IPS-18c (cell line): ENCODE results near the gene LRRC63.

ENCODE experiments used
- H3K4me3 ChIP-seq: 2 replicates; pipeline ENCODE4 v1.7.0; 2013; ENCODE audit warnings: low read depth, mild to moderate bottlenecking, low read length, moderate library complexity; ENCODE audit not compliant: insufficient read depth
- H3K9me3 ChIP-seq: one replicate; pipeline ENCODE4 v1.6.1; 2013; ENCODE audit warnings: mild to moderate bottlenecking, low read length, moderate library complexity; ENCODE audit not compliant: control insufficient read depth, insufficient read depth

The LRRC63 gene

DNA sequence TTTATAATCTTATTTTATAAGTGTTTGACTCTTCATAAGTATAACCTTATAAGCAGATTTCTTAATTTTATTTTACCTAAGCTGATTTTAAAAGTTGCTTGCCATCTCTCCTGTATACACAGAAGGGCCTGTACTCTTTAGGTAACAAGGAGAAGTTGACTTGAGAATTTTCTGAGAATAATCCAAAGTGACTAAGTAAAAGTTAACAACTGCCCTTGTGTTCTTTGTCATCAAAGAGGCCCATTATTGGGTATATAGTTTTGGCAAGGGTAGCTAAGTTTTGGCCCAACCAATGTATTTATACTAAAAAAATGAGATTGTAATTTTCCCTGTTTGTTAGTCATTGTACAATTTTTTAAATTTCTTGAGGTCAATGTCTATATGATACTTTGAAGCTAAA lies 32.9 kb upstream of the LRRC63 start:
- no peak overlapping the region for H3K4me3 ChIP-seq
- no peaks in the 10 kb centered on the region for H3K9me3 ChIP-seq

DNA sequence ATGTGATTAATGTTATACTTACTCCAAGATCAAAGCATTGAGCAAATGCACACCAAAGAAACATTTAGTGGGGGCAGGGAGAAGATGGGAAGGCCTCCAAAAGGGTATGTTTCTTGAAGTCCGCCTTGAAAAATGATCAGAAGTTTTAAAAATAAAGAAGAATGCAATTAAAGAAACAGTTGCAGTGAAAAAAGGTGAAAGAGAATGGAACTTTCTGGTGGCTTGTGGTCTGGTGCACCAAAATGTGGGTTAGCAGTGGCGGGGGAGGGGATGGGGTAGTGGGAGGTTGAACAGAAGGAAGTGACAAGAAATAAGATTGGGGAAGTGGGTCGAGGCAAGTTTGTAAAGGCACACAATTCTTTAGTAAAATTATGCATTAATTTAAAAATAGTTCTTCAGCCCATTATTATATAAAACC lies 32.2 kb upstream of the LRRC63 start:
- Histone ChIP-seq H3K9me3 (no peaks in the 10 kb centered on the region), H3K4me3 (no peak overlapping the region)

DNA sequence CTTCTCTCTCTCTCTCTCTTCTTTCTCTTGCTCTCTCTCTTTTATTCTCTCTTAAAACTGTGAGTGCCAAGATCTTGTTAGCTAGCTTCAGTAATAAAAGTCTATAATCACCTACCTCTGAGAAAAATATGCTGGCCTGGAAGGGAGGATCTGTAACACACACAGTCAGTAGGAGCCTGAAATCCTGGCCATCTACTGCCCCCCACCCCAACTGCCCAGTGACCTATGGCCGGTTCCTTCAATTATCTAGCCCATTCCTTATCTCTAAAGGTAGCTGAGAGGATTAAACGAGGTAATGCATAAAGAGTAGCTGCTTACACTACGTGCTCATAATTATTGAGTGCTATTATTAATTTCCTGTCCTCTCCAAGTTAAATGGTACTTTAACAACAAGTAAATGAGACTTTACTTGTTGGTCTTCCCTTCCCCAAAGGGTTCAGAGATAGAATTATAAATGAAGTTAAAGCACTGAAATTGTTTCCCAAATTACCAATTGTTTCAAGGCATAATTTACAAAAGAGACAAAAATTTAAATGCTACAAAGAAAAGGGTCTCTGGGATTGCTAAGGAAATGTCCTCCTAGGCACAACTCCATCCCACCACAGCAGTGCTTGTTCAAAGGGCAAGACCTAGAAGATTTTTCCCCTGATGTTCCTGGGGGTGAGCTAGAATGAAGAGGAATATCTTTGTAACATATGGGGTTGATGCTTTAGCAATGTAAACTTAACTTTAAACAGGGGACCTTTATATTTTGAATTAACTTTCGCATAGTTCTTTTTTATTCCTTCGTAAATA lies 31.6 kb upstream of the LRRC63 start:
- no peaks in the 10 kb centered on the region for H3K9me3 ChIP-seq
- no peak overlapping the region for H3K4me3 ChIP-seq

DNA sequence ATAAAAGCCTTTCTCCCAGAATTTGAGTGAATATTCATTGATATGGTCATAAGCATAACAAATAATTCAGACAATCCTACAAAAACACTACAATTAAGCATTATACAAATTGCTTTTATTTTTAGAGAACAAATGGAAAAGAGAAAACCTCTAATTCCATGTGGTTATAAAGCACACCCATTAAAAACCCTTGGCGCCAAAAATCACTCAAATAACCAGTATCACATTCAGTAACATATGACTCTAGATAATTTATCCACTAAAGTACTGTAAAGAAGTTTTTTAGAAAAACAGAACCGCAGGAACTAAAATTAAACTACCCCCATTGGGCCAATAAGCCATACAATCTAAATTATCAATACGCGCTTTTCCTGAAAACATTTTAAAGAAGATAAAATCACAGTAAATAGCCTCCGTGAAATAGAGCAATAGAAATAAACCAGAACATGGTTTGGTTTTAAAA lies 30.3 kb upstream of the LRRC63 start:
- Histone ChIP-seq H3K4me3 (no peak overlapping the region), H3K9me3 (no peaks in the 10 kb centered on the region)

DNA sequence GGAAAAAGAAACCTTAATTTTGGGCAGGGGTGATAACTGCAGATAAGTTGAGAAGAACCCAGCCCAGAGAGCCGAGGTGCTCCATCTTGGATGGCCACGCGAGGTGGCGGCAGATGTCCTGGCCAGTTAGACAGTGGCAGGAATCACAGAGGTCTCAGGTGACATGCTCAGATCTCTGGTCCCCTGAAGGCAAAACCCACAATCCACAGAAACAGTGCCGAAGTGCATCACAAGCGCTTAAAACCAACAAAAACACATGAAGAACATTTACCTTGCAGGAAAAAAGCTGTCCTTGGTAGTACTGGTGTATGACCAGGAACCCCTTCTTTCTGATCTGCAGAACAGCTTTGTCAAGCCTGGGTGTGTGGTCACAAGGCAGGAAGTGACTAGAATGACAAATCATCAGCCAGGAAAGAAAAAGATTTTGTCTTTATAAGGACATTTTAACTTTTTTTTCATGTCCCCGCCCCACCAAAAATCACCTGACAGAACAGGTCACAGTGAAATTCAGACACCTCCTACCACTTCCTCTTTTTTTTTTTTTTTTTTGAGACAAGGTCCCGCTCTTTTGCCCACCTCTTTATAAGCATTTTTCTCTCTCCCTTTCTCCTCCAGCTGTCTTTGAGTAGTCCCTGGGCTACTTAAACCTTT lies 29.8 kb upstream of the LRRC63 start, which contains the start of gene LCP1:
Gene LCP1 (minus strand): TSS at position 338 of the 651 bp plus-strand sequence. CDS start 22,515 bp downstream, outside the sequence.
- Histone ChIP-seq H3K9me3 (no peaks in the 10 kb centered on the region), H3K4me3 (no peak within 1 kb of the TSS; the same call in 1 of the 2 replicates)

DNA sequence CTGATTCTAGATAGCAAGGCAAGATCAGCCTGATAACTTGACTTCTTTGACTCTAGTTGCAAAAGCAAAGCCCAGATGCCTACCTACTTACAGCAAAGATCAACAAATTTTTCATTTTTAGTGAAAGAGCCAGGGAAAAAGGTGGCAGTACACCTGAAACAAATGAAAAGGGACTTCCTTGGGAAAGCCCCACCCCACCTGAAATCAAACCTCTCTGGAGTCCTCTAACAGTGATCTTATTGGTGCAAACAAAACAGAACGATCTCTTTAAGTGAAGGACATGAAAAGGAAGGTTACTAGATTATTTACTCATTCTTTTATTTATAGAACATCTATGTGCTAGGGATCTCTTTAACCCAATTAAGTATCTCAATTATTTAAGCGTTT lies 29.2 kb upstream of the LRRC63 start:
- no peaks in the 10 kb centered on the region for H3K9me3 ChIP-seq
- no peak overlapping the region for H3K4me3 ChIP-seq

DNA sequence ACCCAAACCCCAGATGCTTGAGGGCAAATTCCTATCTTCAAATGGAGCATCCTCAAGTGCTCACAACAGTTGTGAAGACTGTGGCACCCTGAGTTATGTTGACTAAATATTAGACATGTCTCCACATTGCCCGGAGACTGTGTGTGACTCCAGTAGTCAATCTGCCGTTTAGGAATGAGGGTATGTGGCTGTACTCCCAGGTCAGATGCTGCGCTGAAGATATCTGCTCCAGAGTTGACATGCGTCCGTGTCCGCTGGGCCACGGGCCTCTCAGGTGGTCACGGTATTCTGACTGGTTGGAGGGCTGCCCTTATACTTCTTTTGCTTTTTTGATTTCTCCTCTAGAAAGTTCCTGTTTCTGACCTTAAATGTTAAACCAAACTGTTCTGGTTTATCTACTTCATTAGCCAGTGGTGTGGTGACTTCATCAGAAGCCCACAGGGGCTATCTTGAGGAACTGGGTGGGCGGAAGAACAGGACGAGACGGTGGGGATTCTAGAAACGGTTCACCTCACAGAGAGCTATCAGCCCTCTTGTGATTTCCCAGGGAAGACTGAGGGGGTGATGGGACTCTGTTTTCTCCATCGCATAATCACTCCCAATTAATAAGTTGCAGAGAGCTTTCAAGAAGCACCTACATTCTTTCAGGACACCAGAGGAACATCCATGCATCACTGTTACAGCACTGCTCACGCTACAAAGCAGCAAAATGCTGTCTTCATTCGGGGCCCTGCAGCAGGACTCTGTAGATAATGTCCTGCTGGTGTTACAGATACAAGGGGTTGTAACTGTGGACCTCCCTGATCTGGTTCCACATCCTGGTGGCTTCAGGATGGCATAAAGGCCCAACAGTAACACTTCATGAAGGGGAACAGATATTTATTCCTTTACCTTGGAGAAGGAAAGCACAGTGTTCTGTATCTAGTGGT lies 28.4 kb upstream of the LRRC63 start:
- Histone ChIP-seq H3K9me3 (no peaks in the 10 kb centered on the region), H3K4me3 (no peak overlapping the region)

DNA sequence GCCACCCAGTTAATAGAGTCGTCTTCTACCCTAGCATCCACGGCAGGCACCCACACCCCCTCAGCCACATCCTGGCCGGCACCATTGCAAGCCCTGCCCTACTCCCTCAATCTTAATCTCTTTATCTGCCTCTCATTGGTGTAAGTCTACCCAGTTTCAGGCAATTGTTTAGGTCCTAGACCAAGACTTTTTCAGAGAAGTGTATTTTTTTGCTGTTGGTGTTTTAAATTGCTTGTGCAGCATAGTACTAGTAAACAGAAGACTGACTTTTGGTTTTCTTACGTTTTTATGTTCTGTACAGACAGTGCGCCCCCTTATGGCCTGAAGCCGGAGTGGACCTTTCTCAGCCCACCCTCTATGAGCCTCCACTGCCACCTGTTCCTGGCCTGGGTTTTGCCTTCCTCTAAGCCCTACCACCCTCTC lies 27.4 kb upstream of the LRRC63 start:
- Histone ChIP-seq H3K9me3 (no peaks in the 10 kb centered on the region), H3K4me3 (no peak overlapping the region)

DNA sequence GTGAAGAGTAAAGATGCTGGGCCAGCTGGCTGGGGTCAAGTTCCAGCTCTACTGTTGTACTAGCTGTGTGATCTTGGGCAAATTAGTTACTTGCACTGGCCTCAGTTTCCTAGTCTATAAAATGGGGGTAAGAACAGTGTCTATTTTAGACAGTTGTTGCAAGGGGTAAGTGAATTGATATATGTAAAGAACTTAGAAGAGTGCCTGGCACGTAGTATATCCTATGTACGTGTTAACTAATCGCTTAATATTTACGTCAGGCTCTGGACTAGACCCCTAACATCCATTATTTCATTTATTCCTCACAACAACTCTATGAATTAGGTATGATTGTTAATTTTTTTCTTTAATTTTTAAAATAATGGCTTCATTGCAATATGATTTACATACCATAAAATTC lies 26.1 kb upstream of the LRRC63 start:
- H3K9me3 ChIP-seq = no peaks in the 10 kb centered on the region
- no peak overlapping the region for H3K4me3 ChIP-seq

DNA sequence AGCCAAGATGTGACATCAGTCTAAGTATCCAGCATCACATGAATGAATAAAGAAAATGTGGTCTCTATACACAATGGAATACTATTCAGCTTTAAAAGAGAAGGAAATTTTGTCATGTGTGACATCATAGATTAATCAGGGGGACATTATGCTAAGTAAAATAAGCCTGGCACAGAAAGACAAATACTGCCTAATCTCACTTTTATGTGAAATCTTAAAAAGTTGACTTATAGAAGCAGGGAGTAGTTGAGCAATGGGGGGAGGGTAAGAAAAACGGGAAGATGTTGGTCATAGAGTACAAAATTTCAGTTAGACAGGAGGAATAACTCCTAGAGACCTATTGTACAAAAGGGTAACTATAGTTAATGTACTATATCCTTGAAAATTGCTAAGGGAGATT lies 19.3 kb upstream of the LRRC63 start:
- Histone ChIP-seq H3K9me3 (no peaks in the 10 kb centered on the region), H3K4me3 (no peak overlapping the region)

DNA sequence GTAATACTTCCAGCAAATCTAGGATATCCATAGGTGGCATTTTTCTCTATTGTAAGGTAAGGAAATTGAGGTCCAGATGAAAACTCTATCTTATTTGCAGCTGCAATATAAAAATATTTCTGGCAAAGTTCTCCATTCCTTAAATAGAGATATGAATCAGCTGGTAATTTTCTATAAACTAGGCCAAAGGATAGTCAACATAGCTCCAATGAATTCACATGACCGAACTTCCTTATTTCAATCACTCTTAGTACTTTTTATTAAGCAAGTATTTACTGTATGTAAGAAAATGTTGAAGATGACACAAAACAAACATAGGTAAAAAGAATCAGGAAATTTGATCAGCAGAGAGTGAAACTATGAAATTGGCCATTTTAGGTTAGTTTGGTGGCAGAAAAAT lies 16.7 kb upstream of the LRRC63 start:
- no peaks in the 10 kb centered on the region for H3K9me3 ChIP-seq
- no peak overlapping the region for H3K4me3 ChIP-seq

DNA sequence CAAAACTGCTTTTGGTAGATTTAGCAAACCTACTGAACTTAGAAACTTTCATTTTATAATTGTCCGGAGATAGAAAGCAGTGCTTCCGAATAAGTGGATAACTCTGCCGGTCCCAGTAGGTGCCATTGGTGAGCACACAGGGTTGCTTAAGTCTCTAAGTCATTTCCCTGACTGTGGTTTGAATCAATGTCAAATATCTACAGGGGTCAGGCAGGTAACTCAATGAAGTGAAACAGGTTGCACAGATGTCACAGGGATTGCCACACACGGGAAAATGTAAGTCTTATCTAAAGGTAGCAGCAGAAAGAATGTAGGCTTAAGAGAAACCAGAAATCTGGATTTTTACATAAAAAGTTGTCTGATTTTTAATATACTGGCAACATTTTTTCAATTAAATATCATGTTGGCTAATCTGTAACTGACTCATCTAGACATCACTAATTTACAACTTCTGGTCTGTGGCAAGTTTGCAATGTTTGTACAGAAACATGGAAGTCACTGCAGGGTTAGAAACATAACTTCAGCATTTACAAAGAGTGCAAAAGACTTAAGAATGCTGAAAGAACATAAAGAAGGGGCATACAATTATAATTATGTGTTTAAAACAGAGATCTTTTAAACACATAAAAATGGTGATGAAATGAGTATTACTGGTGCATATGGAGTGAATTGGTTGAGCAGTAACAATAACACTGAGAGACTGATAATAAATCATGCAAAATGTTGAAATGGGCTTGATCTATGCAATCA lies 14.3 kb upstream of the LRRC63 start:
- H3K9me3 ChIP-seq = no peaks in the 10 kb centered on the region

DNA sequence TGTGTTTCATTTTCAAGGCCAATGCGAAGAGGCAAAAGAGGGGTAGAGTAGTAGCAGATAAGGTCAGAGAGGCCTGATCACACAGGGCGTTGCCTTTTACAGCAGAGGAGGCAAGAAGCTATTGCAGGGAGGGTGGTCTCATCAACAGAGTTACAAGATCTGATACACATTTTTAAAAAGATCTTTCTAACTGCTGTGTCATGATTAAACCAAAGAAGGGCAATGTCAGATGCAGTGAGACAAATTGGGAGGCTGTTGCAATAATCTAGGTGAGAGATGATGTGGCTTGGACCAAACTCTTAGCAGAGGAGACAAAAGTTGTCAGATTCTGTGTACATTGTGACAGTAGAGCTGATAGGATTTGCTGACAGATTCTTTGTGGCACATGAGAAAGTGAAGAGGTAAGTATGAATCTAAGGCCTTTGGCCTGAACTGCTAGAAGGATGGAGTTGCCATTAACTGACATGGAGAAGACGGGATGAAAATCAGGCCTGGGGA lies 13.0 kb upstream of the LRRC63 start:
- H3K4me3 ChIP-seq = no peak overlapping the region
- H3K9me3 ChIP-seq = peaks cover under 1% of the 10 kb centered on the region

More for the DNA sequence above, 14.3 kb upstream of the LRRC63 start:
- no peak overlapping the region for H3K4me3 ChIP-seq

DNA sequence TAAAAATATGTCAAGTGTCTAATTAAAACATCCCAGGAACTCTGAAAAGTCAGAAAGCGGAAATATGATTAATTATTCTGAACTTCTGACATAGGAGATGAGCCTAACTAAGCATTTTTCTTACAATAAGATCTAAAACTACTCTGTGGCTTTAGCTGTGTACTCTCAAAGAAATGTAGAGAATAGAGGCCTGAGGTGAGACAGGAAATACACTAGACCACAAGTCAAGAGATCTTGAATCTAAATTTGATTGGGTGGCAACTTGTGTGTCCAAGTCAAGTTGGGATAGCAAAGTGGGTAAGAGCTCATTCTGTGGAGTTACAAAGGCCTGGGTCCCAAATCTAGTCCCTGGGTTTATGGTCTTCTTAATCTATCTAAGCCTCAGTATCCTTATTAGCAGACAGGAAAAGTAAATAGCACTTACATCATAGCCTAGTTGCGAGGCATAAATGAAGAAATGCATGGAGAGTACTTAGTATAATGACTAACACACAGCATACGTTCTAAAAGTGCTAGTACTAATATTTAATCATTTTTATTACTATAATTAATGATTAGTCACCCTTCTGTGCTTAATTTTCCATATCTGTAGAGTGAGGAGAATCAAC lies 9.4 kb upstream of the LRRC63 start:
- H3K9me3 ChIP-seq = peaks cover 2% of the 10 kb centered on the region
- no peak overlapping the region for H3K4me3 ChIP-seq

DNA sequence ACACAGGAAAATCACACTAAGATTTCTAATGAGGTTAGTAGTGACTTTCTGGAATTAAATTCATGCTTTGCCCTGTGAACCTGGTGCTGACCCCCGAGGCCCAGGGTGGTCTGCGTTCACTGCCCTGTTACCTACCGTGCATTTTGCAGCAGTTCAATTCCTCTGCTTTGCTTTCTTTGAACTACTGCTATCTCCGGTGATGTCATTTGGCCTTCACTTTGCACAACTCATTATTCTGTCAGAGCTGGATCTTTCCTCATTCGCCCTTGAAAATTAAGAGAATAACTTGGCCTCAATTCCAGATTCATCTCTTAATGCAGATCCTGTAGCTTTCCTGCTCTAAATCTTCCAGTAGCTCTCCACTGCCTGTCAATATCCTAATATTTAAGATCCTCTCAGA lies 8.8 kb upstream of the LRRC63 start:
- no peak overlapping the region for H3K4me3 ChIP-seq
- H3K9me3 ChIP-seq = peaks cover 2% of the 10 kb centered on the region

DNA sequence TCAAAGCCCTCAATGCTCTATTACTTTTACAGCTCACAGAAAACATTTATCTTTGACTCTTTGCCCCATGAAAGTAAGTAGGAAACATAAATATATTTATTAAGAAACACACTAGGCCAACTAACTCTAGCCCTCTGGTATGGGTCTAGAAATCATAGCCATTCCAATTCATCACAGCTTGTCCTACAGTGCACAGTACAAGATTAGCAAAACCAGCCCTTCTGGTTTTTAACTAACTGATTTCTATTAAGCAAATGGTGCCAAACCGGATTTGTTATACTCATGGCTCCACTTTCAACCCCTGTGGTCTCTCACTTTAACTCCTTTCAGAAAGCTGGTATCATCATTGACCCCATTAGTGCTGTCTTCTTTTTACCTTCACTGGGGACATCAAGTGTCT lies 5.6 kb upstream of the LRRC63 start:
- peaks cover 2% of the 10 kb centered on the region for H3K9me3 ChIP-seq
- H3K4me3 ChIP-seq = no peak overlapping the region
